SU-DHL-6 (cell line): Measurements from ENCODE around the gene GPI.

Experiments
- H2AFZ ChIP-seq: fragments of 200-600 bp; sonication (generic); 2 replicates; pipeline ENCODE4 v1.6.1; 2014; ENCODE audit warnings: low read depth, mild to moderate bottlenecking, moderate library complexity, mixed read lengths, antibody characterized with exemption, low read length; ENCODE audit not compliant: severe bottlenecking
- H3F3A ChIP-seq: fragments of 200-600 bp; shearing (Covaris generic); 2 replicates; pipeline ENCODE4 v1.6.0; 2016; ENCODE audit warnings: antibody characterized with exemption, mild to moderate bottlenecking; ENCODE audit not compliant: insufficient read depth
- H3K27ac ChIP-seq: fragments of 200-600 bp; sonication (generic); 2 replicates; pipeline ENCODE4 v1.5.1; 2016; ENCODE audit warnings: low read depth, mild to moderate bottlenecking, low read length, moderate library complexity, mixed read lengths
- H3K27me3 ChIP-seq: fragments of 200-600 bp; sonication (generic), shearing (Covaris generic); 2 replicates; pipeline ENCODE4 v1.6.0; 2014; ENCODE audit warnings: mild to moderate bottlenecking, low read length
- H3K36me3 ChIP-seq: fragments of 200-600 bp; sonication (generic); 2 replicates; pipeline ENCODE4 v1.6.1; 2014; ENCODE audit warnings: mild to moderate bottlenecking, low read length, mixed read lengths
- H3K4me2 ChIP-seq: fragments of 300-600, 200-600 bp; shearing (Covaris generic), sonication (generic); 2 replicates; pipeline ENCODE4 v1.6.0; 2014; ENCODE audit warnings: low read length, low read depth, mild to moderate bottlenecking; ENCODE audit not compliant: poor library complexity, severe bottlenecking
- H3K4me3 ChIP-seq: fragments of 200-600 bp; sonication (generic); 2 replicates; pipeline ENCODE4 v1.5.1; 2014; ENCODE audit warnings: antibody characterized with exemption, low read length, mild to moderate bottlenecking, mixed read lengths; ENCODE audit not compliant: insufficient read depth, poor library complexity, severe bottlenecking
- H3K79me2 ChIP-seq: fragments of 200-600 bp; sonication (generic); 2 replicates; pipeline ENCODE4 v1.6.1; 2014; ENCODE audit warnings: mild to moderate bottlenecking, low read length, moderate library complexity; ENCODE audit not compliant: insufficient read depth
- H3K9ac ChIP-seq: fragments of 200-600 bp; sonication (generic); 2 replicates; pipeline ENCODE4 v1.7.0; 2014; ENCODE audit warnings: mild to moderate bottlenecking, low read length
- H3K9me2 ChIP-seq: fragments of 200-600 bp; sonication (generic); replicated peaks from 2 replicates; pipeline ENCODE4 v1.6.1; 2014; ENCODE audit warnings: low read length; ENCODE audit not compliant: insufficient read depth
- H3K9me3 ChIP-seq: fragments of 200-600 bp; sonication (generic); 2 replicates; pipeline ENCODE4 v1.6.1; 2014; ENCODE audit warnings: low read length, mixed read lengths; ENCODE audit not compliant: insufficient read depth
- H4K20me1 ChIP-seq: fragments of 200-600 bp; sonication (generic); 2 replicates; pipeline ENCODE4 v1.6.1; 2014; ENCODE audit warnings: low read depth, mild to moderate bottlenecking, antibody characterized with exemption, low read length, moderate library complexity, mixed read lengths
- CTCF ChIP-seq: fragments of 200-600 bp; sonication (generic); IDR thresholded peaks from one replicate; pipeline ENCODE4 v1.5.1; 2017; ENCODE audit warnings: antibody characterized with exemption, mild to moderate bottlenecking, low read length, moderate library complexity; ENCODE audit not compliant: insufficient read depth, poor library complexity, severe bottlenecking
- EZH2phosphoT487 ChIP-seq: fragments of 200-600 bp; sonication (generic), shearing (Covaris generic); conservative IDR thresholded peaks from 2 replicates; pipeline ENCODE4 v1.6.1; 2018; ENCODE audit warnings: mild to moderate bottlenecking, antibody characterized with exemption, low read length, moderate library complexity, mixed read lengths

The GPI gene

GRCh38 chr19:34320277-34320676 lies 44.7 kb upstream of the GPI start:
- Histone ChIP-seq H3F3A (no peaks in the 10 kb centered on the region), H3K9ac (no peak overlapping the region), H4K20me1 (no peaks in the 10 kb centered on the region), H3K79me2 (no peaks in the 10 kb centered on the region), H3K4me3 (no peak overlapping the region), H3K27me3 (no peaks in the 10 kb centered on the region), H3K36me3 (no peaks in the 10 kb centered on the region), H2AFZ (no peak overlapping the region), H3K9me2 (no peaks in the 10 kb centered on the region), H3K27ac (no peak overlapping the region), H3K9me3 (no peaks in the 10 kb centered on the region), H3K4me2 (no peak overlapping the region)
- TF ChIP-seq EZH2phosphoT487 = no peak
- TF ChIP-seq CTCF = no peak

GRCh38 chr19:34321735-34322134 lies 43.3 kb upstream of the GPI start:
- TF ChIP-seq EZH2phosphoT487 (no peak), CTCF (no peak)
- Histone ChIP-seq H3K9ac (no peak overlapping the region), H2AFZ (no peak overlapping the region), H3K9me3 (no peaks in the 10 kb centered on the region), H4K20me1 (no peaks in the 10 kb centered on the region), H3K4me2 (no peak overlapping the region), H3F3A (no peaks in the 10 kb centered on the region), H3K27ac (no peak overlapping the region), H3K27me3 (no peaks in the 10 kb centered on the region), H3K4me3 (no peak overlapping the region), H3K79me2 (no peaks in the 10 kb centered on the region), H3K9me2 (no peaks in the 10 kb centered on the region), H3K36me3 (no peaks in the 10 kb centered on the region)

- Histone ChIP-seq H3K27ac (no peak overlapping the region), H3K79me2 (no peaks in the 10 kb centered on the region)
- TF ChIP-seq CTCF = no peak
- TF ChIP-seq EZH2phosphoT487 = no peak
These were observed 41.4 kb upstream of the GPI start for GRCh38 chr19:34323433-34324204.

More at GRCh38 chr19:34323433-34324204, 41.4 kb upstream of the GPI start:
- Histone ChIP-seq H4K20me1 (no peaks in the 10 kb centered on the region), H3K9me3 (no peaks in the 10 kb centered on the region), H3K9ac (no peak overlapping the region), H3K4me2 (no peak overlapping the region), H3F3A (no peaks in the 10 kb centered on the region), H3K9me2 (no peaks in the 10 kb centered on the region), H3K36me3 (peaks cover 3% of the 10 kb centered on the region; the same call in 1 of the 2 replicates), H3K4me3 (no peak overlapping the region), H3K27me3 (no peaks in the 10 kb centered on the region), H2AFZ (no peak overlapping the region)
